T-helper 9 cell (primary cell): ENCODE data around the gene DUSP18.
"Not testable (repeated sequence)": the region's sequence is repeated elsewhere in the genome, so short reads cannot be mapped to it uniquely, and the experiment has no call there.

Experiments
- DNase-seq: peaks from one replicate; pipeline ENCODE4 v3.0.0-alpha.2; 2020

The DUSP18 gene

GRCh38 chr22:30676565-30676964 lies 8.9 kb upstream of the DUSP18 start:
- DNase-seq, result not testable (repeated sequence)

DNA sequence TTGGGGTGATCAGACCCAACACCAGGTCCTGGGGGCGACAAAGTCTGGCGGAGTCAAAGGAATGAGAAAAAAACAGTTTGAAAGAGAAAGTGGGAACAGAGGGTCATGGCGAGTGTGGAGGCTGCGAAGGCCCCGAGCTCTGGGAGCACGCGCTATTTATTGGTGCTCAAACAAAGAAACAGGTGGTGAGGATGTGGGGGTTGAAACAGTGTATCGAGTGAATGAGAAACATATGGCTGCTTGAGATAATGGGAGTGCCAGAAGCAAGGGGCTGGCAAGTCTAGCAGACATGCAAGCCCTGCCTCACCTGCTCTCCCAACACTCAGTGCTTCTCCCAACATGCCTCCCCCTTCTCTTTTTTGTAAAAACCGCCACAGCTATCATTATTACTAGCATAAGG lies 7.8 kb upstream of the DUSP18 start:
- no peak for DNase-seq

- no peak for DNase-seq
Measured at GRCh38 chr22:30674482-30674881, 6.8 kb upstream of the DUSP18 start.

DNA sequence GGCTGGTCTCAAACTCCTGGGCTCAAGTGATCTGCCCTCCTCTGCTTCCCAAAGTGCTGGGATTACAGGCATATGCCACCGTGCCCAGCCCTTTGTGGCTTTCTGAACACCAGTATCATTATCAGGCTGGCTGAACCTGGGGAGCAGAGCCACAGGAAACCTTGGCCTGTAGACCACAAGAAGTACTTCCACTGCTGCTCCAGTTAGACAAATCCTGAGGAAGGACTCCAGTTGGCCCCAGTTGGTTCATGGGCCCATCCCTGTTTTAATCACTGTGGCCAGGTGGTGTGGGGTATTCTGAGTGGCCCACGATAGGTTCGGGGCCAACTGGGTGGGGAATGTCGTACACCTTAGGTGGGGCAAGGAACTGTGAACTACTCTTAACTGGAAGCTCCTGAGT lies 5.5 kb upstream of the DUSP18 start:
- no peak for DNase-seq

- no peak for DNase-seq
Measured at GRCh38 chr22:30671071-30671470, 3.4 kb upstream of the DUSP18 start.

DNA sequence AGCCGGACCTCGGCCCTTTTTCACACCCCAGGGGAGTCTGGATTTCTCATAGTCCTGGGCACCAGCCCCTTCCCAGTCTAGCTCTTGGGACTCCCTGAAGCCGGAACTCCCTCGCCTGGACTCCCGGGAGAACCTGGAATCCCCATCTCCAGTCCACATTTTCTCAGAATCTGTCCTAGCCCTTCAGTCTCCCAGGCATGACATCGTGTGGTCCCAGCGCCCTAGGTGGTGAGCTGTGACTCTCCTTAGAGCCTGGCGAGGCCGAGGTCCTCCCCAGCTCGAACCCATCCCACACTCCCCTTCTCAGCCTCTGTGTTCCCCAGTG lies 673 bp upstream of the DUSP18 start:
- no peak for DNase-seq

DNA sequence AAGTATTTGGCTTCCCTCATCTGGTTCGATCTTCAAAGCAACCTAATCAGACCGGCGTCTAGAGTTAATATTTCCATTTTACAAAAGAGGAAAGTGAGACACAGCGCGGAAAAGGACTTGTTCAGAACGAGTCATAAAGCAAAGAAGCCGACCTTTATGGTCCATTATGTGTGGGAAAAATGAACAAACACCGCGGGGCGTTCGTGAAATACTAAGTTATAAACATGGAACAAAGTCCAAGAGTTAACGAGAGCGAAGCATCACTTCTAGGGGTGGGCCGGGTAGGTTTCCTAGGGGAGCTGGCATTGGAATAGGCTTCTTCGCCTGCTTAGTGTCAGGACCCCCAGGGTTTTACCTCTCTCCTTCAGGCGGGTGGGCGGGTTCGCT lies 575 bp downstream of the DUSP18 start:
- DNase-seq, result no peak

DNA sequence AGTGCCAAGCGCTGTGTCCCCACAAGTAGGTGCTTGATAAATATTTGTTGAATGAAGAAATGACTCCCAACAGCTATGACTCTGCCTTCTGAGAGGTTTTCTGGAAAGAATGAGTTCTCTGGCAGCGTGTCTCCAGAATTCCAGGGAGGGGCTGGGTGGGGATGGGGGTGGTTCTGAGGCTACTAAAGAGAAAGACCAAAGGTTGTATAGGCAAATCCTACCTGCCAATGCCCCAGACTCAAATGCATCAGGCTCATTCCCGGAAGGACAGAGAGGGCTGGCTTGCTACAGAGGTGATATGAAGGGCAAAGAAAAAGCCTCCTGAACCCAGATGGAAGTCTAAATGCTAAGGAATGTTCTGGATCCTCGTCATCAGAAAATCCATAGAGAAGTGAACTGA lies 1.9 kb downstream of the DUSP18 start:
- DNase-seq, result no peak

DNA sequence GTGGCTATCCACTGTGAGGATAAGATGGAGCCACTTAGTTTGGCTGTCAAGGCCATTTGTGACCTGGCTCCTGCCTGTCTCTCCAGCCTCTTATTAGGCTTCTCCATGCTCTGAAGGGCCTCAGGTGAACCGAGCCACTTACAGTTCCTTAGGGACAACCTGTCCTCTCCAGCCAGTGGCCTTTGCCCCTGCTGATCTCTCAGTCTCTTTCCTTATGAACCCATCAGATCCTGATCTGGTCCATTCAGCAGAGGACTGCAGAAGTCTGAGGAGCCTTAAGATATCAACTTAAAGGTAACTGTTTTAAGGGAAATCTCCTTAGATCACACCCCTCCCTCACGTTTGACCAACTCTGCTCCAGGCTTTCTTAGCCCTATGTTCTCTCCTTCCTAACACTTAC lies 2.4 kb downstream of the DUSP18 start:
- no peak for DNase-seq

- no peak for DNase-seq
Measured at GRCh38 chr22:30664798-30665197, 2.9 kb downstream of the DUSP18 start.

DNA sequence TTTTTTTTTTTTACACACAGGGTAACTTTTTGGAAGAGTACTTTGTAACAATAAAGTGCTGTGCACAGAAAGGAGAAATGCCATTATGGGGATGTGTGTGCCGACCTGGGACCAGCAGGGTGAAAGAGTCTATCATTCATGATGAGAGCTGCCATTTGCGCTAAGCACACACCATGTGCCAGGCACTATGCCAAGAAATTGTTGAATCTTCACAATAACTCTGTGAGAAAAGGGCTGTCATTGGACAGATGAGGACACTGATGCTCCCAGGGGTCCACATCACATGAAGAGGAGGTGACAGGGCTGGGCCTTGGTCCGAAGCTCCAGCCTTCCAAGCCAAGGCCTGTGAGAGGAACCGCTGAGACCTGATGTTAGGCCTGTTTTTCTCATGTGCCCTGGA lies 5.6 kb downstream of the DUSP18 start:
- no peak for DNase-seq

DNA sequence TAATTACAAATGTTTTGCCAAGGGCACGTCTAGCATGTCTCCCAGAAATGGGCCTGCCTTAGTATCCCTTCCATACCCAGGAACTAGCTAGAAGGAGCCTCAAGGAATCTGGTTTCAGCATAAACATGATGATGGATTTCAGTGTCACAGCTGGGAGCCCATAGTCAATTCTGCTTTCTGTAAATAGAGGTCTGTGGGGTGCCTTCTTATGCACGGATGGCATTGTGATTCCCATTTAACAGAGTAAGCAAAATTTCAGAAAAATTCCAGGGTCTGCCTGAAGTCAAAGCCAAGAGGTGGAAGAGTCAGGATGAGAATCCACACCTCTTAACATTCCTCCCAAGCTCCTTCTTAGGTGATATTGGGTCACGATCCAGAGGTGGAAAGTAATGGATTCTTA lies 12.1 kb downstream of the DUSP18 start:
- no peak for DNase-seq

GRCh38 chr22:30654361-30654760 lies 13.3 kb downstream of the DUSP18 start:
- DNase-seq, result no peak

- no peak for DNase-seq
Measured at GRCh38 chr22:30652852-30653251, 14.8 kb downstream of the DUSP18 start.

- no peak for DNase-seq
Measured at GRCh38 chr22:30650508-30651116, 17.1 kb downstream of the DUSP18 start.

- DNase-seq, result peak; percentile 37
Measured at GRCh38 chr22:30649430-30650007, 18.2 kb downstream of the DUSP18 start.

DNA sequence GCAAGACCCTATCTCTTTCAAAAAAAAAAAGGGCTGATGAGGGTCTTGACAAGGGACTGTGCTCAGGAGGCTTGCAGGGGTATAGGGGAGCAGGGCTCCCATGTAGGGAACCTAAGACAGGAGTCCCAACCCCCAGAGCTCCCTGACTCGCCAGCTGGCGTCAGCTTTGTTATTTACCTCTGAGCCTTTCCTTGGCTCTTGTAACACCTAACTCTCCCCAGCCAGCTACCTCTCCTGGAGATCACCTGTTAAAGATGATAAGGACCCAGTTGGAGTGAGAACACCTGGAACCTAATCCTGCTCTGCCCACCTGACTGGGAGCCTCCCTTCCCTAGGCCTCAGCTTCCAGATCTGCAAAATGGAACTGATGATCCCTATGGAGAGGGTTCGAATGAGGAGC lies 18.9 kb downstream of the DUSP18 start:
- DNase-seq, result no peak

DNA sequence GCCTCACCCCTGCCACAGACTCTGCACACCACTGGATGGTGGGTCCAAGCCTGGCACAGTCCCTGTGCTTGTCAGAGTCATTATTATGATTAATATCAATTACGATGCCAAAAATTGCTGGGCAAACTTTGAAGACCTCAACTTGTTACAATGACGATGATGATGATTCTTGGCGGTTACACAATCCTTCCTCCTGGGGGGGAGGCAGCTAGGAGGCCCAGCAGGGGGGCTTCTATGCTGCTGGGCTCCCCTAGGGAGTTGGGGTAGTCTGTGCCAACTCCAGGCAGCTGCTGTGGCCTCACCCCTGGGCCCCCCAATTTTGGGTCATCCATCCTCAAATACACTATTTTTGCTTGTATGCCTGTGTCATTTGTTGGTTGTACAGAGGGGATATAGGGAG lies 20.1 kb downstream of the DUSP18 start:
- DNase-seq, result no peak

GRCh38 chr22:30646518-30647160 lies 21.0 kb downstream of the DUSP18 start:
- no peak for DNase-seq

DNA sequence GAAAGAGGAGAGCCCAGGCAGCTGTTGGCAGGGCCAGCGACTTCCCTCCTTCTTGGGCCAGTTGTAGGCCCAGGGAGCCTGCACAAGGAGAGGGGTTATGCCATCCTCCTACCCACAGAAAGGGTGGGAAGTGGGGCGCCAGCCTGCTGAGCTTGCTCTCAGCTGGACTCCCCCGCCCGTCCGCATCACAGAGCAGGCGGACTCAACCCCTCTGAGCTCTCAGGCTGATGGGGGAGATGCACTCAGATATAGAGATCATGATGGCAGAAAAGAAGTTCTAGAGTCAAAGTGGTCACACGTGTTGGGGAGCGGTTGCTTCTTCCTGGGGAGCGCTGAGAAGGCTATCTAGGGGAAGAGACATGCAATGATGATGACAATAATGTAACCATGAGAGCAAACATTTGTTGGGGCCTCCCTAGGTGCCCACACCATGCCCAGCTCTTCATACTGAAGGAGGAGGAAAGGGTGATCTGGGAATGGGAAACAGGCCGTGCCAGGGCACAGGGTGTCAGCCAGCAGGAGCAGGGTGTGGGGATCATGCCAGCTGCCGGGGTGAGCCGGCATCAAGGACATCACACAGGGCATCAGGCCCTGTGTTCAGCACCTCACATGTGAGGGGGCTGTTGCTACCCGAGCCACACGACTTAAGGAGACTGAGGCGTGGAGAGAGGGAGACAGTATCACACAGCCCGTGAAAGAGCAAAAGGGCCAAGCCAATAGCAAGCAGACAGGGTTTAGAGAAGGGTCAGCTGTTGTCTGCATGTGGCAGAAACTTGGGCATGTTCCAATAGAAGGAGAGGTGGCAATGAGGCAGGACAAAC lies 24.4 kb downstream of the DUSP18 start:
- DNase-seq, result no peak

DNA sequence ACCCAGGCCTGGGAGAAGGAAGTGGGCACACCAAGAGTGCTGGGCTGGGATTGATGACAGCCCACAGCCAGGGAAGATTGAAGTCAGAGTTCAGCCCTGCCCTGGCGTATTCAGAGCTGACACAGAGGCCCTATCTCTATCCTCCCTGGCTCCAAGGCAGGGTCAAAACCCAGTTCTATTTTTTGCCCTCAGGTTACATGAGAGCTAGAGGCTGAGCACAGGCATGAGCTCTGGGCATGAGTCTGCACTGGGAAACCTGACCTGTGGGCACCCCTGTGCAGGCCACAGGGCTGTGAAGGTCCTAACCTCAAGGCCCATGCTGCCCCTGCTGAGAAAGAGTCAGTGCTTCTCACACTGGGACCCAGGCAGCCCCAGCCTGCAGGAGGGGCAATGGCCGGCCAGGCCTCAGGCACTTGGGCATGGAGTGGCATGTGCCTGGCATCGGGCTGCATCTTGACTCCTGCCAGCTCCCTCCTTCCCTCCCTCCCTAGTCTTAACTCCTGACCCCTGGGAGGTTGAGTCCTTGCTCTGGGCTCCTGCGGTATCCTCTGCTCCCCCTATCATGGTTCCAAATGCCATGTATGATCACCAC lies 26.7 kb downstream of the DUSP18 start:
- DNase-seq, result no peak

- DNase-seq, result no peak
Measured at GRCh38 chr22:30640361-30640760, 27.3 kb downstream of the DUSP18 start.

GRCh38 chr22:30637701-30638114 lies 30.0 kb downstream of the DUSP18 start:
- no peak for DNase-seq
